AG20443 (cell line): ENCODE results near the gene PTPRD.
"Not testable (repeated sequence)": the region's sequence is repeated elsewhere in the genome, so short reads cannot be mapped to it uniquely, and the experiment has no call there.

Experiments used
- DNase-seq: peaks from one replicate; pipeline ENCODE4 v3.0.0; 2012; ENCODE audit warnings: low spot score, mixed read lengths

The PTPRD gene

DNA sequence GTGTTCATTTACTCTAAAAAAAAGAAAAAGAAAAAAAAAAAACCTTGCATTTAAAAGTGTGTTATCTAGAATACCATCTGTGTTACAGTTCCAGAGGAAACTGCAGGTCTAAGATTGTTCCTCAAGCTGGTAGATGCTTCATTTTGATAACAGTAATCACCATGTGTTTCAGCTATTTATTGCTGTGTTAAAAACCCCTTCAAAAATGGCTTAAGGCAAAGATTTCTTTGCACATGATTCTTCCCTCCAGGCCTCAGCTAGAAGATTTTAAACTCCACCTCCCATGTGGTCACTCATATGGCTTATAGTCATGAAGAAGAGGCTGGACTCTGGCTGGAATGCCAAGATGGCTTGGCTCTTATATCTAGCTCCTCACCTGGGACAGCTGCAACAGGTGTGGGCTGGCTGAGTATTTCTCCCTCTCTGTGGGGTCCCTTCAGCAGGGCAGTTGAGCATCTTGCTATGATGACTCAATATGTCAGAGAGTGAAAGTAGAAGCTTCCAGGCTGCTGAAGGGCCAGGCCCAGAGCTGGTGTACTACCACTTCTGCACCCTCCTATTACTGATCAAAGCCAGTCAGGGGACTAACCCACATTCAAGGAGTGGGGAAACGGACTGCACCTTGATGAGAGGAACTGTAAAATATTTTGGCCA, 1892.8 kb downstream of the PTPRD start:
- DNase-seq, result no peak

DNA sequence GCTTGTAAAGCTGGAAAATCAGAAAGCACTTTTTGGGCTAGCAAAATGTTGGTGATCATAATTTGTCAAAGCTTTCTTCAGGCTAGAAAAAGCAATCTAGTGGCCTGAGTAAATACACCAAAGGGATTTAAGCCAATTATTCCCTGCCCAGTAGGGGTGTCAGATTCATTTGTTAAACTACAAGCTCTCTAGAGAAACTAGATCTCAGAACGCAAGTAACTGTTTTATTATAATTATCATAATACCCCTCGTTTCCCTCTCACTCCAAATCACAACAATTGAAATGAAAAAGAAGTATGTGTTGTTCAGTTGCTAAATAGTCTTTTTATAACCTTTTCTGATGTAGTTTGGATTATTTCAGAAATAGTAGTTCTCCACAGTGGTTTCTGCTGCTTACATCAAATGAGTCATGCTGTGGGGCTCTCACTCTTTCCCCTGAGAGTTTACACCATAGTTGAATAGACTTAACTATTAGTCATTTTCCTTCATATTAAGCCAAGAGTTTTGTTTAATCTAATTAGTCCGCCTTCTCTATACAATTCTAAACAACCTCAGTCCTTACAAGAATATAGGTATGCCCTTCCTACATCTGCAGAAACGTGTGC, 1894.6 kb downstream of the PTPRD start:
- no peak for DNase-seq

DNA sequence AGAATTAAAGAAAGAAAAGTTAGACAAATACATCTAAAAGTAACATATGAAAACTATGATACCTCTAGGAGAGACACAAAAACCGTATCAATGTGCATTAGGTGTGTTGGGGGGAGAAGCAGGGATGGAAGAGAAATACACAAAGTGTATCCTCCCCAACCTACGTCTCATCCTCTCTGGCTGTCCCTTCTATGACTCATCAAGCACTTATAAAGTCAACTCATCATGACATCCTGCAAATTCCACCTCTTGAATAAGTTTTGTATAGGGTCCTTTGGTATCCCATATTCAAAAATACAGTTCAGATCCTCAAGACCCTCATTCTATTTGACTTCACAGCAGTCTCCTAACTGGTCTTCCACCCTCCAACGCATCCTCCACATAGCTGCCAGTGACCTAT, 1895.7 kb downstream of the PTPRD start:
- no peak for DNase-seq

DNA sequence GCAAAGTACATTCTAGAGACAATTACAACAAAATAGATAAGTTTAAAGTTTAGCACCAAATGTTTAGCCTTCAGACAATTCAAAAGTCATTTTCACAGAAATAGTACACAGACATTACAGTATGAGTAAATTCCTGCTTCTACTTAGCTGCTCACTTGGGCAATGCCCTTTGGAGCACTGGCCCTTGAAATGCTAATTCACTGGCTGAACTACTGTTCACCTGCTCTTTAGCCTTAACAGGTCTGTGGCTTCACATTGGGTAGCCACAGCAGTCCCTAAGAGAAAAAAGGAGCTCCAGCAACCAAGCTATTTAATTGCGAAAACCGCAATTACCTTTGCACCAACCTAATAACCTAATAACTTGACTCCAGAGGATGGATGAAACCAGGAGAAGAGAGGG, 1897.0 kb downstream of the PTPRD start:
- DNase-seq, result no peak

DNA sequence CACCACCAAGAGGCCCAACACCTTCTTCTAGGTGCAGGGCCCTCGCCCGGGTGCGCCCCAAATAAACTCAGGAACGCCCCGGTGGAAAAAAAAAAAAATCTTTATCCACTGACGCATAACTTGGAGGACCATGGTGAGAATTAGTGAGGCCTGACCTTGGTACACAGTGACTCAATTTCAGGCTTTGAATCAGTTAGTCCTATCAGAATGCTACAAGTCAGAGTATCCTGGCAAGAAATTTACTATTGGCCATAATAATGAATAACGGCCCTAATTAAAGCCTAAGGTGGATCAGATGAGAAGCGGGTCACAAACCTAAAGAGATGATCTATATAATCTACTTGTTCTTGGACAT, 1899.0 kb downstream of the PTPRD start:
- DNase-seq, result no peak

DNA sequence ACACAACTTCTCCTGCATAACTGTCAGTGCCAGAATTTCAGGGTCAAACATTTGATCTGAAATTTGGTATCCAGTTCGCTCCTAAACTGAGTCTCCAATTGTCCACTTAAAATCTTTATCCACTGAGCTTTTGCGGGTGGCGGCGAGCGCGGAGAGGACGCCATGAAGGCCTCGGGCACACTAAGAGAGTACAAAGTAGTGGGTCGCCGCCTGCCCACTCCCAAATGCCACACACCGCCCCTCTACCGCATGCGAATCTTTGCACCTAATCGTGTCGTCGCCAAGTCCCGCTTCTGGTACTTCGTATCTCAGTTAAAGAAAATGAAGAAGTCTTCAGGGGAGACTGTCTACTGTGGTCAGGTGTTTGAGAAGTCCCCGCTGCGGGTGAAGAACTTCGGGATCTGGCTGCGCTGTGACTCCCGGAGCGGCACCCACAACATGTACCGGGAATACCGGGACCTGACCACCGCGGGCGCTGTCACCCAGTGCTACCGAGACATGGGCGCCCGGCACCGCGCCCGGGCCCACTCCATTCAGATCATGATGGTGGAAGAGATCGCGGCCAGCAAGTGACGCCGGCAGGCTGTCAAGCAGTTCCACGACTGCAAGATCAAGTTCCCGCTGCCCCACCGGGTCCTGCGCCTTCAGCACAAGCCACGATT, 1899.5 kb downstream of the PTPRD start:
- no peak for DNase-seq

DNA sequence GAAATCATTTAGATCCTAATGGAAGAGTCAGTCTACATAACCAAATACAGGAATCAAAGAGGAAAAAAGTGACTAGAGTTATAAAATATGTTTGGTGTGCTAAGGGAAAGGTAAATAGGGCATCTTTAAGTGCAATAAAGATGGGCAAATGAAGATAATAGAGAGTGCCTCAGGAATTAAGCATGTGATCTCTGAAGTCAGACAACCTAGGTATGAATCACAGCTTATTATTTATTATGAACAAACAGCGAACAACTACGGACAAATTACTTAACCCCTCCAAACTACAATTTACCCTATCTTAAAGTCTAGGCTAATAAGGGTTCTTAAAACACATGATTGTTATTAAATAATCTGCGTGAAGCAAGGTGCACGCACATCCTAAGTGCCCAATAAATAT, 1903.1 kb downstream of the PTPRD start:
- DNase-seq, result no peak

DNA sequence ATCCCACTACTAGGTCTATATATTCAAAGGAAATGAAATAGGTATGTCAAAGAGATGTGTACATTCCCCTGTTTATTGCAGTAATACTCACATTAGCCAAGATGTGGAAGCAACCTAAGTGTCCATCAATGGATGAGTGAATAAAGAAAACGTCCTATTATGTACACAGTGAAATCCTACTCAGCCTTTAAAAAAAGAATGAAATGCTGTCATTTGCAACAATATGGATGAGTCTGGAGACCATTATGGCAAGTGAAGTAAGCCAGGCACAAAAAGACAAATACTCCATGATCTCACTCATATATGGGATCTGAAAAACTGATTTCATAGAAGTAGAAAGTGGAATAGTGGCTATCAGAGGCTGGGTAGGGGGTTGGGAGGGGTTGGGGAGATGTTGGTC, 1904.1 kb downstream of the PTPRD start:
- no peak for DNase-seq

DNA sequence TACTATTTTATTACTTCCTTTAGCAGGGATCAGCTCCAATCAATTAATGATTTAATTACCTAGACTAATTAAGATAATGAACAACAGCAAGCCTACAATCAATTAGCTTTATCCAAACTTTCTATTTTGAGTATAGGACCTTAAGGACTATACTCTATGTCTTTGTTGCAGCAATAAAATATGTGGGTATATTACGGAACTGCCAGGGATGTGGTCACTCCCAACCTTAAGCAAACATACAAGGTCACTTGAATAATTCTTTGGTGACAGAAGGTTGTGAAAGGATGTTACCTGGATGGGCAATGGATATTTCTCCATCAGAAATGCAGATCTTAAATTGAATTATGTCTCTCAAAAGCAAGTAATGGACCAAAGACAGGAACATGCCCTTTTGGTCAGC, 1905.8 kb downstream of the PTPRD start:
- no peak for DNase-seq

DNA sequence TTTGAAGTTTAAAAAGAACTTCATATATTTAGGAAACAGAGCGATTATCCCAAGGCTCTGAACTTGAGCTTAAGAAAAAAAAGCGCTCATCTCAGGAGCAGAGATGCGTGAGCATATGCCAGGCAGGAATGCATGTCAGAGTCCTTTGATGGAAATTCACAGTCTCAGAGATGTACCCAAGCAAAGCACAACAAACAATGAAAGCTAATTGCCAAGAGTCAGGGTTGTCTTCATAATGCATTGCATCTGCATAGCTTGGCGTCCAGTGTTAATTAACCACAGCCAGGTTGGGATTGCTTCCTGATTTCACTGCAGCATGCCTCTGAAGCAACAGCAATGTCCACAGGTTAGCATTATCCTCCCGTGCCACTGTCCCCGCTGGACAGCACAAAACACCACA, 1906.3 kb downstream of the PTPRD start:
- no peak for DNase-seq

DNA sequence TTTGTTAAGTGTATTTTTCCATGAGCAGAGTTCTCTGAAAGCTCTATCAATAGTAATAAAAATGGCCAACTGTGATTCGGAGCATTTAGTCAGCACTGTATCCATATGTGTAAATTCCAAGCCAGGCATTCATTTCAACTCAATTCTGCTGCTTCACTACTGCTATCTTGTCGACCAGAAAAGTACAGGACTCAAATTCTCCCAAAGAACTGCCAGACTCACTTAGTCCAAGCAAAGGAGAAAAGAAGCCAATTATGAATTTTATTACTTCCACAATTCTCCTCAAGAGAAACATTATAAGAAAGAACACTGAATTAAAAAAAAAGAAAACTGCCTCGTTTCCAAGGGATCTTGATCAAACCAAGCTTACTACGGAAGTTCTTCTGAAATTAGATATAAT, 1906.9 kb downstream of the PTPRD start:
- no peak for DNase-seq

DNA sequence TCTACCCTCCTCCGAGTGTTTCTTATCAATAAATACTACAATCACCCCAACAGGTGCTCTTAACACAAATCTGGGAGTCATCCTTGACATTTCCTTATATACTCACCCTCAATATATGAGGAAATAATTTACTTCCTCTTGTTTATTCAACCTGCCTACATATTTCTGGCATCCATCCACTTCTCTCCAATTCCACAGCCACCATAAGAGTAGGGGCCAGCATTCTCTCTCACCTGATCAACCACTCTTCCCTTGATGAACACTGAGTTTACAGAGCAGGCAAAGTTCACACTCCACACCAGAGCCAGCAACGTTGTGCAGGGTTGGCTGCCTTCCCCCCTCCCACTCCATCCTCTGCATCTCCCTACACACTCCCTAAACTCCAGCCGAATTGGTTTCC, 1908.9 kb downstream of the PTPRD start:
- DNase-seq, result no peak

DNA sequence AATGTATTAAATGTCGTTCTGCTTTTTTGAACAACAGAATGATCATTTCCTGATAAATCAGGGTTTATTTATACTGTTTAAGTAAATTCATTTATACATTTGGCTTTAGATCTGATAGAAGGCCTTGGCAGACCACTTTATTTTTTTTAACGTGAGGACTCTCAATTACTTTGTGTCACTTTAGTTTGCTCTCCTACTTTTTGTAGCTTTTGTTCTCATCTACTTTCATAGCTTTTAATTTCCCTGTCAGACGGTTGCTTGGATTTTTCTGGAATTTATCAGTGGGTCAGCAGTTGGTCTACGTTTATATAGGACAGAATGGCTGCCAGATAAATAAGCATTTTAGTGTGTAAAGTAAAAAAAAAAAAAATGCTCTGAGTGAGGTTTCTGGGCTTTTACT, 1910.9 kb downstream of the PTPRD start:
- no peak for DNase-seq

DNA sequence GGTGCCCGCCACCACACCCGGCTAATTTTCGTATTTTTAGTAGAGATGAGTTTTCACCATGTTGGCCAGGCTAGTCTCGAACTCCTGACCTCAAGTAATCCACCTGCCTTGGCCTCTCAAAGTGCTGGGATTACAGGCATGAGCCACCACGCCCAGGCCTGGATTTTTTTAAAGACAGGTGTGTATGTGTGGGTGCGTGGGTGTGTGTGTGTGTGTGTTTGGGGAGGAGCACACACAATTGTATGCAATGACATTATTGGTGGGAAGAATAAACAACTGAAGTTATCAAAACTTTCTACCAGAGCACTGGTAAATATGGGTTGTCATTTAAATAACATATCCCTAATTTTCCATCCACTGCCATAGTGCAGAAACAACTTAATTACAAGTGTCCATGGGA, 1915.2 kb downstream of the PTPRD start:
- DNase-seq, result not testable (repeated sequence)

DNA sequence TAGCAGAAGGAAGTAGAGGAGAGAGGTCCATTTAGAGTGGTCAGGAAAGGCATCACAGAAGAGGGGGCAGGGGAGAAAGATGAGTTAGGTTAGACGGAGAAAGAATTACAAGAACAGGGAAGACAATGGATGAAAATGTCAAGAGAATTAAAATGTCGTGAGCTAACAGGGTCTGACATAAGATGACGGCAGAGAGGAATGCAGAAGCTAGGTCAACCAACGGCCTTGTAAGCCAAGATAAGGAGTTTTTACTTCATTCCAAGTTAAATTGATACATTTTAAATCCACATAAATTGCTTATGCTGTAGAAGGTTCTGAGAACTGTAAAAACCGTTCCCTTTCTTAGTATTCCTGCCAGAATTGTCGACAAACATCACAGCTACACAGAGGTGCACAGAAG, 1916.3 kb downstream of the PTPRD start:
- DNase-seq, result no peak

DNA sequence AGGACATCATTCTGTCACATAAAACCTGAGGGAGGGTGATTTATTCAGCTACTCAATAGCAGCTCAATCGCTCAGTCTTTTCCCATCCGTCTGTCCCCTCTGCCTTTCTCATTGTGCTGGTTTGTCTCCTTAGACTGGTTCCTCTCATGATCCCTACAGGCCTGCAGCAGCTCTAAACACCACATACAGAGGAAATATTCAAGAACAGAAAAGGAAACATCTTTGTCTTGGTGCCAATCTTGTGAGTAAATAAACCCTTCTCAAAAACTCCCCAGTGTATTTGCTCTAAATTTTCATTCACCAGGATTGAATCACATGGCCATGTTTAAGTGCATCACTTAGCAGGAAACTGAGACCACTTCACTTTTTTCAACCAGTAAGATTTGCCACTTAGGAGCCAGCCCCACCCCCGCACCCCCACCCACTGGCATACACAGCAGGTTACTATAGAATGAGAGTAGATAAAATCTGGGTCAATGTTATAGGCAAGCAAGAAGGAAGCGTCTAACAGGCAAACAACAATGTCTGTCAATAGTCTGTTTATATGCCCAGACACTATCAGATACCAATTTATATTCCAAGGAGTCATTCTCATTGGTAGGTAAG, 1917.7 kb downstream of the PTPRD start:
- DNase-seq, result no peak

DNA sequence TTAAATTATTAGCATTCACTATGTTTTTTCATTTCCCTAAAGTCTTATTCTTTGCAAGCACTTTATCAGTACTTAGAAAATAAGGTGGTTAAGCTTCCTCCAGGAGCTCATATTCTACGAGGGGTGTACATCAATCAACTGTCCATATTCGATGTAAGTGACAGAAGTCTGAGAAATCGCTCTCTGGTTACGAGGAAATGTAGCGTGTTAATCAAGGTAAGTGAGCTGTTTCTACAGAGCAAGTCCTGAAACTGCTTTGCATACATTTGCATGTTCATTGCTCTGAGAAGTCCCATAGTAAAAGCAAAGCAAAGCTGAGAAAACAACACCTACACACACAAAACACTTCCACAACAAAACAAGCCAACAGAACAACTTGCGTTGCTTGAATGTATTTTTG, 1919.3 kb downstream of the PTPRD start:
- no peak for DNase-seq

DNA sequence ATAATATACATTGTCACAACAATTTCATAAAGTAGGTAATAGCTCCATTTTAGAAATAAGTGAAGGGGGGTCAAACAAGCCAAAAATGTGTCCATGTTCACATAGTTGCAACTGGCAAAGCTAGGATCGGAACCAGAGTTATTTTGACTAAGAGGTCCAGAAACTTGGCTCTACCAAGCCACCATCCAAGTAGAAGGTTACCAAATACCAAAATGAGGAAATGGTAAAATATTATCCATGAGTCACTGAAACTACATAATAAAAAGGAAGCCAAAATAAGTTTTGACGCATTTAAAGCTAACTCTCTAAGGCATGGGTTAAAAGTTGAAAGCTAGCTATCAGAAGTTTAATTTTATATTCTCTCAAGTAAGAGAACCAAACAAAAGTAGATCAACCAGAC, 1926.3 kb downstream of the PTPRD start:
- no peak for DNase-seq

DNA sequence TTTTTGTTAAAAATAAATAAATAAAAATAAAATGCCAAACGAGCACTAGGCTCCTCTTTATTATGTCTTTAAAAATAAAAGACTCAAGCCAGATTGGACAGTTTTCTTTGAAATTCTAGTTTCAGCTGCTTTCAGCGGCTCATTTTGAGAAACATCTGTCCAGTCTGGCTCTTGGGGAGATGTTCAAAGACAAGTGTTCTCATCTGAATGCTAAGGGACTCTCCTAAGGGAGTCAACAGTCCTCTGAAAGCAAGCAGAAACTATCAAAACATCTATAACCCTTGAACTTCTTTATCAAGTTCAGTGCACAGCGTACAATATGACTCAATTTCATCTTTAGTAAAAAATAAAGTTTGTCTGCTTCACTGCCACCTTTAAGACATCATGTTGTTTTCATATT, 1927.0 kb downstream of the PTPRD start:
- DNase-seq, result no peak

DNA sequence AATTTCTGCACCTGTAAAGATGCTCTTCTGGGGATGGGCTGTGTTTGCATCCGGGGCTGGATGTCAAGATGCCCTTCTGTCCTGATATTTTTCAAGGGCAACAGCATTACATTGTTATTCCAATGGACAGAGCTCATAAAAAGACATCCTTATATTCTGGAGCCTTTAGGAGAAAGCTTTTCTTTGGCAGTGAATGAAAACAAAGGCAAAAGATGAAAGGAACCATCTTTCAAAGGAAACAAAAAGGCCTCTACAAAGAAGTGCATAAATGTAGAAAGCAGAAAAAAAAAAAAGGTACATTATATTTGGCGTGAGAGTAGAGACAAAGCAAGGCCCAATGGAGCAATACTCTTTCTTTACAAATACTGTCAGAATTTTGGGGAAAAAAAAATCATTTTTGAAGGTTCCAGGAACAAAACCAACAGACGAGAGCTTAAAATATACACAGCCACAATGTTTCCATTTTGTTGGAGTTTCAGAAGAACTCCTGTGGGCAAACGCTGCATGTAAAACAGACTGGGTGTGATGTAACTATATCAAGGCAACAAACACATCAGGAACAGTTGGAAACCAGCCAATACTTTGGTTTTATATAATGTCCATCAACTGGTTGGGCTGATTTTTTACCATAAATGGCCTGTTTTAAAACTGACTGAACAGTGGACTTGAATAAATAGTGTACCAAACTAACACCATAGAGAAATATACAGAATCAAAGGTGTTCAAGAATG, 1927.7 kb downstream of the PTPRD start:
- no peak for DNase-seq

DNA sequence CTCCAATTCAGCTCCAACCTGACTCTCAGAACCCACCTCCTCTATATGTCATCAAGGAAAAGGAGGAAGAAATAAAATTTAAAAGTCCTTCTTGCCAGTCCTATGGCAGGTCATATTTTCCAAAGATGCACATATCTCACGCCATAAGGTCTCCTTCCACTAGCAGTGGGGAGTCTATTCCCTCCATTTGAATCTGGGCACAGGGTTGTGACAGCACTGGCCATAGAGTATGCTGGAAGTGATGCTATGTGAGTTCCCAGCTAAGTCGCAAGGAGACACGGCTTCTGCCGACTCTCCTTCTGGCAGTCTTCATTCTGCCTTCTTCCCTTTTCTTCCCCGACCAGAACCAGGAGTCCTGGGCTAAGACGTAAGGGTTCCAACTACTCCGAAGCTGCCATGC, 1929.3 kb downstream of the PTPRD start:
- DNase-seq, result no peak

DNA sequence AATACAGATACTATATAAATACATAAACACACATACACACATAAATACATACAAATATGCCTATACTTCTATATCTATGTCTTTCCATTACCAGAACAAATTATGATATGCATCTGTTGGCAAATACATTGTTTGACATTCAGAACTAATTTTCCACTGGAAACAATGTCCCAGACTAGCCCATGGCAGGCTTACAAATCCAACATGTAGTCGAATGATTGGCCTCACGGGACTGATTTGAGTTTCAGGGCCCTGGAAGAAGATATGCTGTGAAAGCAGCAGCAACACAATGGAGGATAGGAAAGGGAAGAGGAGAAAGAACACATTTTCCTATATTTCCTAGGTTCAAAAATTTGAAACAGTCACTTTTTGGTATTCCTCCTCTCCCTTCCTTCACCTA, 1932.1 kb downstream of the PTPRD start:
- no peak for DNase-seq

DNA sequence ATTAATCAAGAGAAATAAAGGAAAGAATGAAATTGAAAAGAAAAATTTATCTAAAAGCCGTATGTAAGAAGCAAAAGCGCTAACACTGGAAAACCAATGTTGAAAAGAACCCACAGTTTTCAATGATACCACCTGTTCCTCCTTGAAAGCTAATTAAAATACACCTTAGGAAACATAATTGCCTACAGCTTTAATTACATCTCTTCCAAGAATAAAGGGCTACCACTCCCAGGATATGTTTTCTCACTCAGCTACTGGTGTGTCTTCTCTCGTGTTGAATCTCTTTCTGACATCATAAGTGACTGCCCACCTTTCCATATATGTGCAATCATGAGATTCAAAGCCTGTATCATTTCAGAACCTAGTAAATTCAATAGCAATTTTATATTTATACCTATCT, 1932.6 kb downstream of the PTPRD start:
- DNase-seq, result no peak
